Measurements from ENCODE around the gene MGAT3.

Gene MGAT3

DNA sequence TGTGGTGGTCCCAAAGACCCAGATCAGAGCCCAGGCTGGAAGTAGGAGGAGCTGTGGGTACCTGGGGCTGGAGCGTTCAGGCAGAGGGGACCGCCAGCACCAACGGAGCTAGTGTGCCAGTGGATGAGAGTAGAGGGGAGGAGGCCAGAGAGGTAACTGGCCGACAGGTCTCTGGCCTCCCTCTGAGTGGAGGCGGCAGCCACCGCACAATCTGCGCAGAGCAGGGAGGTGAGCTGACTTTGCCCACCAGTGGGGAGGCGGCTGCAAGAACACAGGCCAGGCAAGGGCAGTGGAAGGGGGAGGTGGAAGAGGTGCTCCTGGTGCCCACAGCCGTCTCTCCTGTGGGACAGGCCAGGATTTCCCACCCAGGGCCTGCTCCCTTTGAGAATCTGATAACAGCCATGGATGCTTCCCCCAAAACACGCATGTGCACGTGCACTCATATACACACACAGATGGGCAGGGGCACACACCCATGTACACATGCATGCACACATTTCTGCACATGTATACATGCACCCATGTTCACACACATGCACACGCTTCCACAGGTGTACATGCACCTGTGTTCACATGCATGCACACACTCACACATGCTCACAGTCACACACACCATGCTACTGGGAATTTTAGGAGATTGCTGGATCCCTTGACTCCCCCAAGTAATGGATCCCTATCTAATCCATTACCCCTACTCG is 6.4 kb upstream of the MGAT3 start:
- no peaks in the 10 kb centered on the region for H3K27me3 ChIP-seq (ENCODE audit: insufficient read depth, poor library complexity, severe bottlenecking)
- TF ChIP-seq, protein P1, sequence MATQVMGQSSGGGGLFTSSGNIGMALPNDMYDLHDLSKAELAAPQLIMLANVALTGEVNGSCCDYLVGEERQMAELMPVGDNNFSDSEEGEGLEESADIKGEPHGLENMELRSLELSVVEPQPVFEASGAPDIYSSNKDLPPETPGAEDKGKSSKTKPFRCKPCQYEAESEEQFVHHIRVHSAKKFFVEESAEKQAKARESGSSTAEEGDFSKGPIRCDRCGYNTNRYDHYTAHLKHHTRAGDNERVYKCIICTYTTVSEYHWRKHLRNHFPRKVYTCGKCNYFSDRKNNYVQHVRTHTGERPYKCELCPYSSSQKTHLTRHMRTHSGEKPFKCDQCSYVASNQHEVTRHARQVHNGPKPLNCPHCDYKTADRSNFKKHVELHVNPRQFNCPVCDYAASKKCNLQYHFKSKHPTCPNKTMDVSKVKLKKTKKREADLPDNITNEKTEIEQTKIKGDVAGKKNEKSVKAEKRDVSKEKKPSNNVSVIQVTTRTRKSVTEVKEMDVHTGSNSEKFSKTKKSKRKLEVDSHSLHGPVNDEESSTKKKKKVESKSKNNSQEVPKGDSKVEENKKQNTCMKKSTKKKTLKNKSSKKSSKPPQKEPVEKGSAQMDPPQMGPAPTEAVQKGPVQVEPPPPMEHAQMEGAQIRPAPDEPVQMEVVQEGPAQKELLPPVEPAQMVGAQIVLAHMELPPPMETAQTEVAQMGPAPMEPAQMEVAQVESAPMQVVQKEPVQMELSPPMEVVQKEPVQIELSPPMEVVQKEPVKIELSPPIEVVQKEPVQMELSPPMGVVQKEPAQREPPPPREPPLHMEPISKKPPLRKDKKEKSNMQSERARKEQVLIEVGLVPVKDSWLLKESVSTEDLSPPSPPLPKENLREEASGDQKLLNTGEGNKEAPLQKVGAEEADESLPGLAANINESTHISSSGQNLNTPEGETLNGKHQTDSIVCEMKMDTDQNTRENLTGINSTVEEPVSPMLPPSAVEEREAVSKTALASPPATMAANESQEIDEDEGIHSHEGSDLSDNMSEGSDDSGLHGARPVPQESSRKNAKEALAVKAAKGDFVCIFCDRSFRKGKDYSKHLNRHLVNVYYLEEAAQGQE (IDR thresholded peaks at IDR 0.05; ENCODE audit: insufficient replicate concordance, low read depth) = no peak
- TF ChIP-seq POLR2AphosphoS5 (IDR thresholded peaks at IDR 0.05; ENCODE audit: low read depth) (no peak), GABPA (IDR thresholded peaks at IDR 0.05; ENCODE audit: low read depth) (no peak), SPI1 (IDR thresholded peaks at IDR 0.05; ENCODE audit: borderline replicate concordance, low read depth) (no peak)
- TF ChIP-seq, protein P2, sequence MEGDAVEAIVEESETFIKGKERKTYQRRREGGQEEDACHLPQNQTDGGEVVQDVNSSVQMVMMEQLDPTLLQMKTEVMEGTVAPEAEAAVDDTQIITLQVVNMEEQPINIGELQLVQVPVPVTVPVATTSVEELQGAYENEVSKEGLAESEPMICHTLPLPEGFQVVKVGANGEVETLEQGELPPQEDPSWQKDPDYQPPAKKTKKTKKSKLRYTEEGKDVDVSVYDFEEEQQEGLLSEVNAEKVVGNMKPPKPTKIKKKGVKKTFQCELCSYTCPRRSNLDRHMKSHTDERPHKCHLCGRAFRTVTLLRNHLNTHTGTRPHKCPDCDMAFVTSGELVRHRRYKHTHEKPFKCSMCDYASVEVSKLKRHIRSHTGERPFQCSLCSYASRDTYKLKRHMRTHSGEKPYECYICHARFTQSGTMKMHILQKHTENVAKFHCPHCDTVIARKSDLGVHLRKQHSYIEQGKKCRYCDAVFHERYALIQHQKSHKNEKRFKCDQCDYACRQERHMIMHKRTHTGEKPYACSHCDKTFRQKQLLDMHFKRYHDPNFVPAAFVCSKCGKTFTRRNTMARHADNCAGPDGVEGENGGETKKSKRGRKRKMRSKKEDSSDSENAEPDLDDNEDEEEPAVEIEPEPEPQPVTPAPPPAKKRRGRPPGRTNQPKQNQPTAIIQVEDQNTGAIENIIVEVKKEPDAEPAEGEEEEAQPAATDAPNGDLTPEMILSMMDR (IDR thresholded peaks at IDR 0.05; ENCODE audit: insufficient read depth, low read length) = no peak

DNA sequence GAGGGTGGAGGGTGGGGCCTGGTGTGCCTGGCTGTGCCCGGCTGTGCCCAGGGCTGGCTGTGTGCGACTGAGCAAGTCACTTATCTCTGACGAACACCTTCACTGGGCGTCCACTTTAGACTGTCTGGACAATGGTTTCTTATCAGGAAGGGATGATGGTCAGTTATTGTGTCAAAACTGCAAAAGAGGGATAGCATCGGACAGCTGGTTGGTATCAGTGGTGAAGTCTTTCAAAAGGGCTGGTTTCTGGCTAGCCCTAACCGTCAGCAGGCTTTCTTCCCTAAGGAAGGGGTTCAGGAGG is 4.1 kb upstream of the MGAT3 start:
- no peak overlapping the region; the same call in 1 of the 2 replicates for H3K27ac ChIP-seq (replicated peaks)
- no peak overlapping the region for H3K4me3 ChIP-seq (replicated peaks; ENCODE audit: insufficient read depth, low read length)
- no peaks in the 10 kb centered on the region for H3K27me3 ChIP-seq (ENCODE audit: insufficient read depth, poor library complexity, severe bottlenecking)
- no peak for DNase-seq (ENCODE audit: low read depth in 1 of 2, low spot score in 1 of 2)
- TF ChIP-seq, protein P2 (IDR thresholded peaks at IDR 0.05; ENCODE audit: insufficient read depth, low read length) = no peak
- TF ChIP-seq, protein P1 (IDR thresholded peaks at IDR 0.05; ENCODE audit: insufficient replicate concordance, low read depth) = no peak
- TF ChIP-seq GABPA (IDR thresholded peaks at IDR 0.05; ENCODE audit: low read depth) (no peak), POLR2AphosphoS5 (IDR thresholded peaks at IDR 0.05; ENCODE audit: low read depth) (no peak), SPI1 (IDR thresholded peaks at IDR 0.05; ENCODE audit: borderline replicate concordance, low read depth) (no peak)

More for the DNA sequence above, 6.4 kb upstream of the MGAT3 start:
- DNase-seq (ENCODE audit: low read depth in 1 of 2, low spot score in 1 of 2) = no peak
- H3K4me3 ChIP-seq (replicated peaks; ENCODE audit: insufficient read depth, low read length) = no peak overlapping the region
- no peak overlapping the region for H3K27ac ChIP-seq (replicated peaks)

DNA sequence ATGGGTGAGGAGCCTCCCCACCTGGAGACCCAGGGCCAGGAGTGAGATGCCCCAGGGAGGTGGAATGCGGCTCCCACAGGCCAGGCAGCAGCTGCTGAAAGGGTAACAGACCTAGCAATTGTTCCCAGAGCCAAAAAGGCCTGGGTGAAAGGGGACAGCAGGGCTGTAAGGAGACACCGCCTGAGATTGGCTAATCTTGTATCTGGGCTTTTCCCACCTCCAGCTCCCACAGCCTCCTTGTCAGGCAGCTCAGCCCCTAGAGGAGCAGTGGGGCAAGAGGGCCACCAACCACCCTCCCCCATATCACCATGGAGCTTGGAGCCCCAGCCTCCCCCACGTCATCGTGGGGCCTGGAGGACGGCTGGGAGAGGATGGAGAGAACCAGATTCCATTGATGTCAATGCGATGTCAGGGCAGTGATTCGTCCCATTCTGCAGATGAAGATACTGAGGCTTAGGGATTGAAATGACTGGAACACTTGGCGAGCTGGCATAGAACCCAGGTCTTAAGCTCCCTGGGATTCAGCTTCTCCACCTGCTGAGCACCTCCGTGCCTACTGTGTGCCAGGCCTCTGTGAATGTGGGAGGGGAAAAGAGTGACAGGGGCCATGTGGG is 2.9 kb upstream of the MGAT3 start:
- TF ChIP-seq SPI1 (IDR thresholded peaks at IDR 0.05; ENCODE audit: borderline replicate concordance, low read depth) (no peak), POLR2AphosphoS5 (IDR thresholded peaks at IDR 0.05; ENCODE audit: low read depth) (no peak), GABPA (IDR thresholded peaks at IDR 0.05; ENCODE audit: low read depth) (no peak)
- TF ChIP-seq, protein P1 (IDR thresholded peaks at IDR 0.05; ENCODE audit: insufficient replicate concordance, low read depth) = no peak
- TF ChIP-seq, protein P2 (IDR thresholded peaks at IDR 0.05; ENCODE audit: insufficient read depth, low read length) = no peak
- DNase-seq (ENCODE audit: low read depth in 1 of 2, low spot score in 1 of 2) = no peak
- Histone ChIP-seq H3K27me3 (ENCODE audit: insufficient read depth, poor library complexity, severe bottlenecking) (peaks cover 3% of the 10 kb centered on the region), H3K4me3 (replicated peaks; ENCODE audit: insufficient read depth, low read length) (no peak overlapping the region), H3K27ac (replicated peaks) (no peak overlapping the region)
